ENCODE data around the gene PHLDB3.
"Not testable (repeated sequence)": the region's sequence is repeated elsewhere in the genome, so short reads cannot be mapped to it uniquely, and the experiment has no call there.

The PHLDB3 gene

GRCh38 chr19:43441716-43442115 lies 62.8 kb downstream of the PHLDB3 start:
- Mint-ChIP-seq H3K4me1 (peaks cover under 1% of the 10 kb centered on the region), H3K4me3 (no peak overlapping the region), H3K27ac (no peak overlapping the region), H3K9me3 (no peaks in the 10 kb centered on the region), H3K36me3 (ENCODE audit: low read depth) (no peaks in the 10 kb centered on the region), H3K27me3 (ENCODE audit: low read depth, poor library complexity) (peaks cover 22% of the 10 kb centered on the region)
- TF ChIP-seq CTCF (IDR thresholded peaks at IDR 0.05), result no peak
- no peak for DNase-seq

- no peak for TF ChIP-seq CTCF (IDR thresholded peaks at IDR 0.05)
- H3K27ac Mint-ChIP-seq, result no peak overlapping the region
- no peaks in the 10 kb centered on the region for H3K4me1 Mint-ChIP-seq
- DNase-seq, result no peak
- peaks cover 5% of the 10 kb centered on the region for H3K9me3 Mint-ChIP-seq
- no peaks in the 10 kb centered on the region for H3K36me3 Mint-ChIP-seq (ENCODE audit: low read depth)
- no peak overlapping the region for H3K4me3 Mint-ChIP-seq
- peaks cover 18% of the 10 kb centered on the region for H3K27me3 Mint-ChIP-seq (ENCODE audit: low read depth, poor library complexity)
These were observed 64.9 kb downstream of the PHLDB3 start for GRCh38 chr19:43439709-43440063.

GRCh38 chr19:43439032-43439708 lies 65.4 kb downstream of the PHLDB3 start:
- no peaks in the 10 kb centered on the region for H3K36me3 Mint-ChIP-seq (ENCODE audit: low read depth)
- TF ChIP-seq CTCF (IDR thresholded peaks at IDR 0.05), result no peak
- DNase-seq, result no peak
- no peaks in the 10 kb centered on the region for H3K4me1 Mint-ChIP-seq
- no peak overlapping the region for H3K27ac Mint-ChIP-seq
- peaks cover 5% of the 10 kb centered on the region for H3K9me3 Mint-ChIP-seq
- H3K4me3 Mint-ChIP-seq, result no peak overlapping the region
- H3K27me3 Mint-ChIP-seq (ENCODE audit: low read depth, poor library complexity), result peaks cover 18% of the 10 kb centered on the region

- Mint-ChIP-seq H3K4me3 (no peak overlapping the region), H3K9me3 (peaks cover 5% of the 10 kb centered on the region), H3K27me3 (ENCODE audit: low read depth, poor library complexity) (peaks cover 14% of the 10 kb centered on the region), H3K36me3 (ENCODE audit: low read depth) (no peaks in the 10 kb centered on the region), H3K4me1 (no peaks in the 10 kb centered on the region), H3K27ac (no peak overlapping the region)
- TF ChIP-seq CTCF (IDR thresholded peaks at IDR 0.05), result no peak
- no peak for DNase-seq
These were observed 66.1 kb downstream of the PHLDB3 start for GRCh38 chr19:43438291-43439031.

GRCh38 chr19:43437712-43438111 lies 66.8 kb downstream of the PHLDB3 start:
- no peak for TF ChIP-seq CTCF (IDR thresholded peaks at IDR 0.05)
- Mint-ChIP-seq H3K4me1 (no peaks in the 10 kb centered on the region), H3K36me3 (ENCODE audit: low read depth) (no peaks in the 10 kb centered on the region), H3K4me3 (no peak overlapping the region), H3K27me3 (ENCODE audit: low read depth, poor library complexity) (peaks cover 14% of the 10 kb centered on the region), H3K9me3 (peaks cover 5% of the 10 kb centered on the region), H3K27ac (no peak overlapping the region)
- no peak for DNase-seq

GRCh38 chr19:43437284-43437683 lies 67.3 kb downstream of the PHLDB3 start:
- not testable (repeated sequence) for H3K9me3 Mint-ChIP-seq

More at GRCh38 chr19:43437284-43437683, 67.3 kb downstream of the PHLDB3 start:
- not testable (repeated sequence) for H3K27ac Mint-ChIP-seq; DNase-seq; H3K36me3 Mint-ChIP-seq (ENCODE audit: low read depth); H3K4me3 Mint-ChIP-seq; H3K4me1 Mint-ChIP-seq
- peaks cover 13% of the 10 kb centered on the region for H3K27me3 Mint-ChIP-seq (ENCODE audit: low read depth, poor library complexity)

All from nephron progenitor cell (in vitro differentiated cells).